Panc1 (cell line): Measurements from ENCODE around the gene SLC29A1.

ENCODE experiments used
- CTCF ChIP-seq: fragments of 450-650 bp; IDR thresholded peaks from 2 replicates; pipeline ENCODE4 v1.5.1; 2017; ENCODE audit warnings: mild to moderate bottlenecking
- POLR2AphosphoS5 ChIP-seq: IDR thresholded peaks from 2 replicates; pipeline ENCODE4 v1.6.1; 2012; ENCODE audit warnings: mild to moderate bottlenecking, low read depth, low read length, moderate library complexity
- TF ChIP-seq, protein P1 (sequence below), 2 experiments: IDR thresholded peaks; 2 replicates each; pipeline ENCODE4 v1.6.1; 2011 to 2012; ENCODE audit warnings: low read depth in 2 of 2, control low read depth in 1 of 2, low read length in 1 of 2, mild to moderate bottlenecking in 1 of 2, moderate library complexity in 1 of 2; ENCODE audit not compliant: insufficient read depth in 1 of 2

- TF ChIP-seq POLR2AphosphoS5 (no peak), CTCF (no peak)
- TF ChIP-seq, protein P1, sequence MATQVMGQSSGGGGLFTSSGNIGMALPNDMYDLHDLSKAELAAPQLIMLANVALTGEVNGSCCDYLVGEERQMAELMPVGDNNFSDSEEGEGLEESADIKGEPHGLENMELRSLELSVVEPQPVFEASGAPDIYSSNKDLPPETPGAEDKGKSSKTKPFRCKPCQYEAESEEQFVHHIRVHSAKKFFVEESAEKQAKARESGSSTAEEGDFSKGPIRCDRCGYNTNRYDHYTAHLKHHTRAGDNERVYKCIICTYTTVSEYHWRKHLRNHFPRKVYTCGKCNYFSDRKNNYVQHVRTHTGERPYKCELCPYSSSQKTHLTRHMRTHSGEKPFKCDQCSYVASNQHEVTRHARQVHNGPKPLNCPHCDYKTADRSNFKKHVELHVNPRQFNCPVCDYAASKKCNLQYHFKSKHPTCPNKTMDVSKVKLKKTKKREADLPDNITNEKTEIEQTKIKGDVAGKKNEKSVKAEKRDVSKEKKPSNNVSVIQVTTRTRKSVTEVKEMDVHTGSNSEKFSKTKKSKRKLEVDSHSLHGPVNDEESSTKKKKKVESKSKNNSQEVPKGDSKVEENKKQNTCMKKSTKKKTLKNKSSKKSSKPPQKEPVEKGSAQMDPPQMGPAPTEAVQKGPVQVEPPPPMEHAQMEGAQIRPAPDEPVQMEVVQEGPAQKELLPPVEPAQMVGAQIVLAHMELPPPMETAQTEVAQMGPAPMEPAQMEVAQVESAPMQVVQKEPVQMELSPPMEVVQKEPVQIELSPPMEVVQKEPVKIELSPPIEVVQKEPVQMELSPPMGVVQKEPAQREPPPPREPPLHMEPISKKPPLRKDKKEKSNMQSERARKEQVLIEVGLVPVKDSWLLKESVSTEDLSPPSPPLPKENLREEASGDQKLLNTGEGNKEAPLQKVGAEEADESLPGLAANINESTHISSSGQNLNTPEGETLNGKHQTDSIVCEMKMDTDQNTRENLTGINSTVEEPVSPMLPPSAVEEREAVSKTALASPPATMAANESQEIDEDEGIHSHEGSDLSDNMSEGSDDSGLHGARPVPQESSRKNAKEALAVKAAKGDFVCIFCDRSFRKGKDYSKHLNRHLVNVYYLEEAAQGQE (IDR thresholded peaks at IDR 0.05; ENCODE audit: insufficient read depth in 1 of 2, low read depth in 2 of 2, low read length in 1 of 2): no peak
Measured at GRCh38 chr6:44271914-44272313, 48.5 kb downstream of the SLC29A1 start.
